HepG2 (cell line): ENCODE data around the gene SGMS1. TPM values are rescaled to one million over a fixed set of nuclear protein-coding genes. Genes with fewer than 3 reads are reported as not detected.

Source experiments
- ATAC-seq: fragments of 200-7000 bp; cut with Tn5 transposase; 3 replicates; pipeline ENCODE4 v1.9.1; 2020; ENCODE audit warnings: mild to moderate bottlenecking, moderate library complexity
- BruUV-seq: library from RNA; stranded (reverse); fragments of 400-500 nt; replicated peaks from 2 replicates; lab custom pipeline; 2021; lab: Mats Ljungman, UMichigan
- CTCF ChIA-PET: fragments of 300-600 bp; formaldehyde crosslinking; extraction: SDS; loops from one replicate; lab custom pipeline; 2021; ENCODE audit warnings: low total read pairs, inconsistent platforms, low intra/inter-chr PET ratio; lab: Yijun Ruan, JAX
- POLR2A ChIA-PET: fragments of 350-600 bp; sonication (Branson Sonifier 250); formaldehyde crosslinking; loops from one replicate; lab custom pipeline; 2020; ENCODE audit warnings: antibody characterized with exemption, inconsistent platforms; lab: Yijun Ruan, JAX
- DNase-seq: peaks from one replicate; pipeline ENCODE4 v3.0.0-alpha.2; 2015; ENCODE audit warnings: low spot score
- FAIRE-seq: peaks from 3 replicates; lab custom pipeline; 2011; peaks lifted over from hg19 to GRCh38; lab: Jason Lieb, UNC
- H2AFZ ChIP-seq: one replicate; pipeline ENCODE4 v1.6.1; 2011; ENCODE audit warnings: low read length, inconsistent platforms
- H3K27ac ChIP-seq: fragments of 300-600 bp; 3 replicates; pipeline ENCODE4 v1.8.0; 2011; ENCODE audit warnings: mixed run types, mild to moderate bottlenecking, mixed read lengths, low read length, inconsistent platforms; ENCODE audit not compliant: insufficient read depth; ENCODE audit errors: extremely low read length
- H3K27me3 ChIP-seq, 2 experiments: fragments of 200-600 bp in 1 of 2; 2 replicates in 1 of 2; 3 replicates in 1 of 2; pipeline versions ENCODE4 v1.6.0 to v1.8.0; 2011; ENCODE audit warnings: low read length in 2 of 2, mild to moderate bottlenecking in 2 of 2, moderate library complexity in 2 of 2, inconsistent platforms in 1 of 2; ENCODE audit not compliant: insufficient read depth in 2 of 2, control insufficient read depth in 1 of 2
- H3K36me3 ChIP-seq, 2 experiments: fragments of 200-600 bp in 1 of 2; replicated peaks in 1 of 2; 2 replicates in 1 of 2; 3 replicates in 1 of 2; pipeline versions ENCODE4 v1.5.1 to v1.8.0; 2011; ENCODE audit warnings: low read length in 2 of 2, inconsistent platforms in 1 of 2; ENCODE audit not compliant: insufficient read depth in 2 of 2, control insufficient read depth in 1 of 2
- H3K4me1 ChIP-seq: 2 replicates; pipeline ENCODE4 v1.5.1; 2012; ENCODE audit warnings: low read length, inconsistent platforms; ENCODE audit not compliant: insufficient read depth
- H3K4me2 ChIP-seq: 2 replicates; pipeline ENCODE4 v1.6.0; 2011; ENCODE audit warnings: low read depth, low read length, inconsistent platforms
- H3K4me3 ChIP-seq, 3 experiments: fragments of 200-600 bp in 1 of 3; sonication (generic), shearing (Covaris generic) in 1 of 3; replicated peaks in 1 of 3; 2 replicates each; pipeline ENCODE4 v1.5.1; 2011 to 2016; ENCODE audit warnings: low read length in 3 of 3, inconsistent platforms in 2 of 3, low read depth in 2 of 3, mild to moderate bottlenecking in 2 of 3, control low read depth in 1 of 3, mixed read lengths in 1 of 3; ENCODE audit not compliant: insufficient read depth in 1 of 3
- H3K79me2 ChIP-seq: one replicate; pipeline ENCODE4 v1.6.1; 2011; ENCODE audit warnings: low read length, inconsistent platforms; ENCODE audit not compliant: insufficient read depth
- H3K9ac ChIP-seq: 2 replicates; pipeline ENCODE4 v1.6.0; 2011; ENCODE audit warnings: mild to moderate bottlenecking, low read depth, low read length, inconsistent platforms; ENCODE audit not compliant: insufficient read depth
- H3K9me3 ChIP-seq: 2 replicates; pipeline ENCODE4 v1.5.1; 2012; ENCODE audit warnings: mild to moderate bottlenecking, low read length
- H4K20me1 ChIP-seq: 2 replicates; pipeline ENCODE4 v1.6.0; 2011; ENCODE audit warnings: inconsistent platforms, mild to moderate bottlenecking, low read length, moderate library complexity; ENCODE audit not compliant: insufficient read depth
- BRD4 ChIP-seq: sonication (generic); formaldehyde crosslinking; IDR thresholded peaks from 2 replicates; pipeline ENCODE4 v1.4.0; 2020; ENCODE audit warnings: missing genetic modification reagents
- GATAD1 ChIP-seq: IDR thresholded peaks from 2 replicates; pipeline ENCODE4 v1.6.1; 2016; ENCODE audit warnings: missing genetic modification reagents, missing compliant biosample characterization
- MAFK ChIP-seq, 2 experiments: IDR thresholded peaks in 1 of 2; conservative IDR thresholded peaks in 1 of 2; 2 replicates each; pipeline ENCODE4 v1.6.1; 2011; ENCODE audit warnings: improper control_type of control experiment in 2 of 2, low read length in 2 of 2
- NFKBIZ ChIP-seq: IDR thresholded peaks from 2 replicates; pipeline ENCODE4 v1.6.1; 2018; ENCODE audit warnings: missing genetic modification reagents, missing compliant biosample characterization
- POLR2A ChIP-seq, 2 experiments: IDR thresholded peaks; 2 replicates each; pipeline ENCODE4 v1.6.1; 2011; ENCODE audit warnings: low read depth in 2 of 2, low read length in 2 of 2, mild to moderate bottlenecking in 1 of 2, moderate library complexity in 1 of 2; ENCODE audit not compliant: insufficient read depth in 1 of 2
- ZNF30 ChIP-seq: sonication (generic); formaldehyde crosslinking; IDR thresholded peaks from 2 replicates; pipeline ENCODE4 v1.5.0; 2020; ENCODE audit warnings: mild to moderate bottlenecking, missing genetic modification reagents
- WGBS: methylation state at CpG from one replicate; pipeline ENCODE4 v1.1.6; 2017; ENCODE audit warnings: low lambda C conversion rate; 5-methylcytosine and 5-hydroxymethylcytosine counted together
- in situ Hi-C: cut with HindIII; loops from 2 replicates; pipeline ENCODE4 v1.10.0; 2017; ENCODE audit warnings: low pct_unique_long_range_greater_than_20kb; ENCODE audit not compliant: extremely low pct_ligation_motif_present
- intact Hi-C: fragments of 100-400 bp; cut with micrococcal nuclease; formaldehyde crosslinking; loops from one replicate; pipeline ENCODE4 v1.10.0; 2022; ENCODE audit not compliant: unreplicated experiment
- polyA plus RNA-seq, 8 experiments: library from polyadenylated mRNA; depleted of rRNA in 3 of 8; stranded (reverse) in 7 of 8; unstranded in 1 of 8; fragments of >200 nt; fragmentation: Illumina TruSeq in 4 of 8; extraction: Trizol in 4 of 8; gene quantifications; 2 replicates each; pipeline versions ENCODE4 v1.2.1 to v1.2.3, GENCODE V29; 2011 to 2016; ENCODE audit warnings: low read depth in 4 of 8, missing spikeins in 1 of 8, mixed read lengths in 1 of 8; ENCODE audit not compliant: insufficient read depth in 1 of 8
- total RNA-seq, 5 experiments: library from RNA; depleted of rRNA; stranded (reverse); fragments of >200 nt; fragmentation: Illumina TruSeq; extraction: Trizol; gene quantifications; 2 replicates each; pipeline ENCODE4 v1.2.3, GENCODE V29; 2016; ENCODE audit warnings: low read depth in 1 of 5
- TF ChIP-seq, protein P1 (sequence below): sonication (generic); formaldehyde crosslinking; conservative IDR thresholded peaks from 2 replicates; pipeline ENCODE4 v1.5.0; 2020; ENCODE audit warnings: missing genetic modification reagents
- TF ChIP-seq, protein P2 (sequence below): sonication (generic); formaldehyde crosslinking; IDR thresholded peaks from 2 replicates; pipeline ENCODE4 v1.4.0; 2020; ENCODE audit warnings: mild to moderate bottlenecking, missing genetic modification reagents, borderline replicate concordance
- TF ChIP-seq, protein P3 (sequence below): sonication (generic); formaldehyde crosslinking; IDR thresholded peaks from 2 replicates; pipeline ENCODE4 v1.4.0; 2020; ENCODE audit warnings: missing genetic modification reagents

SGMS1 gene
- total and polyA plus RNA-seq, 2 of the 13 experiments (the other 11 are each of a cell fraction or from before 2014, with no cell fraction given) = 6.5 to 15.1 TPM

DNA sequence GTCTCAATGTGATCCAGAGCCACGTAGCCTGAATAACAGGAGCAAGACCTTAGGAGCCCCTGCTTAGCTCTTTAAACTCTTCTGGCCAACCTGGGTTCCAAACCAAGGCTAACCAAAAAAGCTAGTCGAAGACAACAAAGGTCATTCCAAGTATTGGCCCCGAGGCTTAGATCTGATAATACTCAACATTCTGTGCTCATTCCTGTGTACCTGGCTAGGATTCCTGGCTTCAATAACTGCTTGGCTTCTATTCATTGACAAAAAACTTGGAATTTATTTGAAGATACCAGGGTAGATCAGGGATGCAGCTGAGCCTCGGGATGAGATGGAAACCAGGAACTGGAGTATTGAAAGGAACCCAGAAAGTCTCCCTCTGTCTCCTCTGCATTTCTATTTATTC, 4.1 kb upstream of the SGMS1 start:
- Histone ChIP-seq H3K4me2 (no peak overlapping the region), H3K9ac (no peak overlapping the region), H3K27ac (no peak overlapping the region), H3K9me3 (no peaks in the 10 kb centered on the region), H3K4me1 (peaks cover 8% of the 10 kb centered on the region), H3K27me3 (no peaks in the 10 kb centered on the region; a peak in 1 of 5 replicates), H3K36me3 (no peaks in the 10 kb centered on the region), H3K79me2 (peaks cover 3% of the 10 kb centered on the region), H2AFZ (no peak overlapping the region), H3K4me3 (no peak overlapping the region), H4K20me1 (no peaks in the 10 kb centered on the region)
- FAIRE-seq (no peak), DNase-seq (no peak), ATAC-seq (no peak)
- no TSS peak for BruUV-seq
- in situ Hi-C loops = no loop called here
- CTCF ChIA-PET = no interaction called here
- TF ChIP-seq, protein P1, sequence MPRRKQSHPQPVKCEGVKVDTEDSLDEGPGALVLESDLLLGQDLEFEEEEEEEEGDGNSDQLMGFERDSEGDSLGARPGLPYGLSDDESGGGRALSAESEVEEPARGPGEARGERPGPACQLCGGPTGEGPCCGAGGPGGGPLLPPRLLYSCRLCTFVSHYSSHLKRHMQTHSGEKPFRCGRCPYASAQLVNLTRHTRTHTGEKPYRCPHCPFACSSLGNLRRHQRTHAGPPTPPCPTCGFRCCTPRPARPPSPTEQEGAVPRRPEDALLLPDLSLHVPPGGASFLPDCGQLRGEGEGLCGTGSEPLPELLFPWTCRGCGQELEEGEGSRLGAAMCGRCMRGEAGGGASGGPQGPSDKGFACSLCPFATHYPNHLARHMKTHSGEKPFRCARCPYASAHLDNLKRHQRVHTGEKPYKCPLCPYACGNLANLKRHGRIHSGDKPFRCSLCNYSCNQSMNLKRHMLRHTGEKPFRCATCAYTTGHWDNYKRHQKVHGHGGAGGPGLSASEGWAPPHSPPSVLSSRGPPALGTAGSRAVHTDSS (CRISPR knock-in tag) = no peak
- no peak for TF ChIP-seq BRD4 (CRISPR knock-in tag)
- no peak for TF ChIP-seq NFKBIZ (CRISPR knock-in tag)
- no peak for TF ChIP-seq POLR2A (IDR thresholded peaks at IDR 0.05; ENCODE audit: insufficient read depth in 1 of 2, low read depth in 2 of 2, low read length in 2 of 2)
- TF ChIP-seq ZNF30 (CRISPR knock-in tag) = no peak
- POLR2A ChIA-PET = no interaction called here
- WGBS = 85% methylated on average over 4 of the region's 4 CpGs
- intact Hi-C loops = loop anchor here (10.0 kb wide), 1 partner anchor 213 kb away; no protein-coding TSS in a partner anchor

DNA sequence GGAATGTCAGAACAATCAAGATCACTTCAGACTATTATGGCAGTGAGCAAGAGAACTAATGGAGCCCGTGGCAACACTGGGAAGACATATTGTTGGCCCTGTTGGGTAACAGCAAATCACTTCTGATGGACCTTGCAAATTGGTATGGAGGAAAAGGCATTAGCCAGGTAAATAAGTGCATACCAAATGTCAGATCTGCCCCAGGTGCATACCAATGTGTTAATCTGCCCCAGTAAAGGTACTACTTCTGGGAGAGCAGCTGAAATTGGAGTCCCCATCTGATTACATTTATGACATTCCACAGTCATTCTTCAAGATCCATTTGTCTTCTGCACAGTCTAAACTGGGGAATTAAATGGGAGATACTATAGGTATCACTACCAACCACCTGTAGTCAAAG, 3.7 kb upstream of the SGMS1 start:
- ChIA-PET POLR2A (no interaction called here), CTCF (no interaction called here)
- in situ Hi-C loops = no loop called here
- TF ChIP-seq, protein P2, sequence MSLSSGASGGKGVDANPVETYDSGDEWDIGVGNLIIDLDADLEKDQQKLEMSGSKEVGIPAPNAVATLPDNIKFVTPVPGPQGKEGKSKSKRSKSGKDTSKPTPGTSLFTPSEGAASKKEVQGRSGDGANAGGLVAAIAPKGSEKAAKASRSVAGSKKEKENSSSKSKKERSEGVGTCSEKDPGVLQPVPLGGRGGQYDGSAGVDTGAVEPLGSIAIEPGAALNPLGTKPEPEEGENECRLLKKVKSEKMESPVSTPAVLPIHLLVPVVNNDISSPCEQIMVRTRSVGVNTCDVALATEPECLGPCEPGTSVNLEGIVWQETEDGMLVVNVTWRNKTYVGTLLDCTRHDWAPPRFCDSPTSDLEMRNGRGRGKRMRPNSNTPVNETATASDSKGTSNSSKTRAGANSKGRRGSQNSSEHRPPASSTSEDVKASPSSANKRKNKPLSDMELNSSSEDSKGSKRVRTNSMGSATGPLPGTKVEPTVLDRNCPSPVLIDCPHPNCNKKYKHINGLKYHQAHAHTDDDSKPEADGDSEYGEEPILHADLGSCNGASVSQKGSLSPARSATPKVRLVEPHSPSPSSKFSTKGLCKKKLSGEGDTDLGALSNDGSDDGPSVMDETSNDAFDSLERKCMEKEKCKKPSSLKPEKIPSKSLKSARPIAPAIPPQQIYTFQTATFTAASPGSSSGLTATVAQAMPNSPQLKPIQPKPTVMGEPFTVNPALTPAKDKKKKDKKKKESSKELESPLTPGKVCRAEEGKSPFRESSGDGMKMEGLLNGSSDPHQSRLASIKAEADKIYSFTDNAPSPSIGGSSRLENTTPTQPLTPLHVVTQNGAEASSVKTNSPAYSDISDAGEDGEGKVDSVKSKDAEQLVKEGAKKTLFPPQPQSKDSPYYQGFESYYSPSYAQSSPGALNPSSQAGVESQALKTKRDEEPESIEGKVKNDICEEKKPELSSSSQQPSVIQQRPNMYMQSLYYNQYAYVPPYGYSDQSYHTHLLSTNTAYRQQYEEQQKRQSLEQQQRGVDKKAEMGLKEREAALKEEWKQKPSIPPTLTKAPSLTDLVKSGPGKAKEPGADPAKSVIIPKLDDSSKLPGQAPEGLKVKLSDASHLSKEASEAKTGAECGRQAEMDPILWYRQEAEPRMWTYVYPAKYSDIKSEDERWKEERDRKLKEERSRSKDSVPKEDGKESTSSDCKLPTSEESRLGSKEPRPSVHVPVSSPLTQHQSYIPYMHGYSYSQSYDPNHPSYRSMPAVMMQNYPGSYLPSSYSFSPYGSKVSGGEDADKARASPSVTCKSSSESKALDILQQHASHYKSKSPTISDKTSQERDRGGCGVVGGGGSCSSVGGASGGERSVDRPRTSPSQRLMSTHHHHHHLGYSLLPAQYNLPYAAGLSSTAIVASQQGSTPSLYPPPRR = no peak
- TF ChIP-seq MAFK (conservative IDR thresholded peaks at IDR 0.05 in 1 of 2, IDR thresholded peaks at IDR 0.05 in 1 of 2; ENCODE audit: low read length in 2 of 2) = no peak
- TF ChIP-seq, protein P3, sequence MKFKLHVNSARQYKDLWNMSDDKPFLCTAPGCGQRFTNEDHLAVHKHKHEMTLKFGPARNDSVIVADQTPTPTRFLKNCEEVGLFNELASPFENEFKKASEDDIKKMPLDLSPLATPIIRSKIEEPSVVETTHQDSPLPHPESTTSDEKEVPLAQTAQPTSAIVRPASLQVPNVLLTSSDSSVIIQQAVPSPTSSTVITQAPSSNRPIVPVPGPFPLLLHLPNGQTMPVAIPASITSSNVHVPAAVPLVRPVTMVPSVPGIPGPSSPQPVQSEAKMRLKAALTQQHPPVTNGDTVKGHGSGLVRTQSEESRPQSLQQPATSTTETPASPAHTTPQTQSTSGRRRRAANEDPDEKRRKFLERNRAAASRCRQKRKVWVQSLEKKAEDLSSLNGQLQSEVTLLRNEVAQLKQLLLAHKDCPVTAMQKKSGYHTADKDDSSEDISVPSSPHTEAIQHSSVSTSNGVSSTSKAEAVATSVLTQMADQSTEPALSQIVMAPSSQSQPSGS (CRISPR knock-in tag) = no peak
- no peak for TF ChIP-seq GATAD1 (CRISPR knock-in tag)

More for the DNA sequence above, 3.7 kb upstream of the SGMS1 start:
- WGBS = 75% methylated on average over 1 of the region's 1 CpG
- Histone ChIP-seq H3K27me3 (no peaks in the 10 kb centered on the region; a peak in 1 of 5 replicates), H3K9me3 (no peaks in the 10 kb centered on the region), H3K4me2 (no peak overlapping the region), H3K4me1 (peaks cover 8% of the 10 kb centered on the region), H3K27ac (no peak overlapping the region), H3K4me3 (no peak overlapping the region), H3K79me2 (peaks cover 8% of the 10 kb centered on the region), H2AFZ (no peak overlapping the region), H4K20me1 (no peaks in the 10 kb centered on the region; the same call in 1 of the 2 replicates), H3K9ac (no peak overlapping the region), H3K36me3 (no peaks in the 10 kb centered on the region)
- ATAC-seq (no peak), DNase-seq (no peak), FAIRE-seq (no peak)
- BruUV-seq = no TSS peak
- intact Hi-C loops = loop anchor here (10.0 kb wide), 1 partner anchor 213 kb away; no protein-coding TSS in a partner anchor
